ENCODE results near the gene MYL7. TPM values are rescaled to one million over a fixed set of nuclear protein-coding genes. Genes with fewer than 3 reads are reported as not detected.

Gene MYL7
- total RNA-seq, 1 donor from 2014 or later, result 2,865 TPM

GRCh38 chr7:44106311-44107065 lies 34.6 kb downstream of the MYL7 start:
- no peak for DNase-seq
- no peak for ATAC-seq
- intact Hi-C loops (cut with micrococcal nuclease), result no loop called here

- no peak for ATAC-seq
- intact Hi-C loops (cut with micrococcal nuclease), result no loop called here
- DNase-seq, result no peak
Observed at GRCh38 chr7:44105832-44106231, 35.3 kb downstream of the MYL7 start.

- peak; percentile 43 for ATAC-seq
- intact Hi-C loops (cut with micrococcal nuclease), result no loop called here
- DNase-seq, result no peak
Observed at GRCh38 chr7:44104860-44105771, 36.0 kb downstream of the MYL7 start.

- intact Hi-C loops (cut with micrococcal nuclease), result no loop called here
- ATAC-seq (peak; percentile 59), DNase-seq (peak; percentile 55)
Observed at GRCh38 chr7:44103923-44104859, 36.9 kb downstream of the MYL7 start, which contains the start of gene AEBP1. TSS of gene AEBP1 (plus strand) at chr7:44104345. CDS start at chr7:44104666, 321 bp downstream.

GRCh38 chr7:44103566-44103922 lies 37.6 kb downstream of the MYL7 start:
- ATAC-seq, result no peak
- no peak for DNase-seq
- intact Hi-C loops (cut with micrococcal nuclease), result no loop called here

GRCh38 chr7:44102846-44103565 lies 38.1 kb downstream of the MYL7 start:
- peak; percentile 18 for DNase-seq
- no peak for ATAC-seq
- intact Hi-C loops (cut with micrococcal nuclease), result no loop called here

- no peak for ATAC-seq
- peak; percentile 40 for DNase-seq
- intact Hi-C loops (cut with micrococcal nuclease), result no loop called here
Observed at GRCh38 chr7:44101966-44102845, 38.9 kb downstream of the MYL7 start.

- intact Hi-C loops (cut with micrococcal nuclease), result no loop called here
- no peak for DNase-seq
- ATAC-seq, result no peak
Observed at GRCh38 chr7:44101303-44101965, 39.7 kb downstream of the MYL7 start.

GRCh38 chr7:44100458-44101302 lies 40.5 kb downstream of the MYL7 start:
- DNase-seq (no peak), ATAC-seq (no peak)
- intact Hi-C loops (cut with micrococcal nuclease), result no loop called here

GRCh38 chr7:44099669-44100068 lies 41.5 kb downstream of the MYL7 start:
- ATAC-seq (no peak), DNase-seq (no peak)
- intact Hi-C loops (cut with micrococcal nuclease), result no loop called here

- intact Hi-C loops (cut with micrococcal nuclease), result no loop called here
- ATAC-seq (no peak), DNase-seq (no peak)
Observed at GRCh38 chr7:44098092-44099068, 42.8 kb downstream of the MYL7 start.

- DNase-seq (no peak), ATAC-seq (no peak)
- intact Hi-C loops (cut with micrococcal nuclease), result no loop called here
Observed at GRCh38 chr7:44097064-44097932, 43.8 kb downstream of the MYL7 start.

GRCh38 chr7:44096326-44096881 lies 44.7 kb downstream of the MYL7 start:
- DNase-seq, result no peak
- no peak for ATAC-seq
- intact Hi-C loops (cut with micrococcal nuclease), result no loop called here

GRCh38 chr7:44095781-44096180 lies 45.4 kb downstream of the MYL7 start:
- ATAC-seq (no peak), DNase-seq (no peak)

More at GRCh38 chr7:44095781-44096180, 45.4 kb downstream of the MYL7 start:
- intact Hi-C loops (cut with micrococcal nuclease), result no loop called here

All from left ventricle myocardium superior (tissue), 1 donor.